HG02970 (cell line): Measurements from ENCODE around the gene SLX9.

ENCODE experiments used
- ATAC-seq: cut with Tn5 transposase; IDR thresholded peaks from one replicate; pipeline ENCODE4 v1.9.1; 2021; ENCODE audit warnings: mild to moderate bottlenecking, moderate library complexity, moderate number of reproducible peaks; ENCODE audit not compliant: unreplicated experiment, low FRiP score

Gene SLX9

DNA sequence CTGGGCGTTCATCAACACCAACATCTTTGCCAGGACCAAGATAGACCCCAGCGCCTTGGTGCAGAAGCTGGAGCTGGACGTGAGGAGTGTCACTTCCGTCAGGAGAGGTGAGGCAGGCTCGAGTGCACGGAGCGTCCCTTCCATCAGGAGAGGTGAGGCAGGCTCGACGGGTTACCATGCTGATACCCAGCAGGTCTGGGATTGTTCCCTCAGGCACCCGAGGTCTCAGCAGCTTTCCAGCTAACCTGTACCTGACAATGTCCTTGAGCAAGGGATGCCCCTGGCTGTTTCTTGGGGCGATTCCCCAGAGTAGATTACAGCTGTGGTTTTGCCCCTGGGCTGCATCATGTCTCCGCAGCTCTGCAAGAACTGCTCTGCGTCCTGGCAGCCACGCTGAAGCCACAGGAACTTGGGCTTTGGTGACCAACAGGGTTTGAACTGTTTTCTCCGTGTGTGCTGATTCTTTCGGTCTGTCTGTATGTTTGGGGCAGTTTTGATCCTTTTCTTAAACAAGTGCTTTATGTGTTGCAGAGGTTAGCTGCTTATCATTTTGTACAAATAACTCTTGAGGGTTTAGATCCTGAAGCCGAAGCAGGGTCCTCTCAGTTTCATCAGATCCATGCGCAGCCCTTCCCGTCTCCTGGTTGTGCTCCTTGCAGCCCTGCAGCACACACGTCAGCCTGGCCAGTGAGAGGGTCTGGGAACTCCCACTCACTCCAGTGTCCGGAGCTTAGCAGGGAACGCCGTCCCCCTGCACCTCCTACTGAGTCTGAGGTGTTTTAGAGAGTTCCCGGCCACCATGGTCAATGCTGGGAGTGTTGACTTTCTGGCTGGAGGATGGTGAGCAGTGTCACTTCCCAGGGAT lies 4.1 kb downstream of the SLX9 start:
- ATAC-seq: no peak

DNA sequence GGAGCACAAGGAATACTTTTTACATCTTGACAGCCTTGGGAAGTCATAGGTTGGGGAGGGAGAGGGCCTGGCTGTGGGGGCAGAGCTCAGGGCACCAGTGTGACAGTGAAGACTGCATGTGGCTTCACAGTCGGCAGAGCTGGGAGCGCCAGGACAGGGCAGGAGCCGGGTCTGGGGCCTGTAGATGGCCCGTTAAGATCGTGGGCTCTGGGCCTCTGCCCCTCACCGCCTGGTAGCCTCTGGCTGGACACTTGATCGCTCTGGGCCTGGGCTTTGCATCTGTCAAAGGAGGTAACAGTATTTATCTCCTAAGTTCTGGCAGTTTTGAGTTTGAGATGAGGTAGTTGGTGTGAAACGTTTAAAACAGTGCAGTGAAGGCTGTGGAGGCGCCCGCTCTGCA lies 4.8 kb downstream of the SLX9 start:
- ATAC-seq: no peak

DNA sequence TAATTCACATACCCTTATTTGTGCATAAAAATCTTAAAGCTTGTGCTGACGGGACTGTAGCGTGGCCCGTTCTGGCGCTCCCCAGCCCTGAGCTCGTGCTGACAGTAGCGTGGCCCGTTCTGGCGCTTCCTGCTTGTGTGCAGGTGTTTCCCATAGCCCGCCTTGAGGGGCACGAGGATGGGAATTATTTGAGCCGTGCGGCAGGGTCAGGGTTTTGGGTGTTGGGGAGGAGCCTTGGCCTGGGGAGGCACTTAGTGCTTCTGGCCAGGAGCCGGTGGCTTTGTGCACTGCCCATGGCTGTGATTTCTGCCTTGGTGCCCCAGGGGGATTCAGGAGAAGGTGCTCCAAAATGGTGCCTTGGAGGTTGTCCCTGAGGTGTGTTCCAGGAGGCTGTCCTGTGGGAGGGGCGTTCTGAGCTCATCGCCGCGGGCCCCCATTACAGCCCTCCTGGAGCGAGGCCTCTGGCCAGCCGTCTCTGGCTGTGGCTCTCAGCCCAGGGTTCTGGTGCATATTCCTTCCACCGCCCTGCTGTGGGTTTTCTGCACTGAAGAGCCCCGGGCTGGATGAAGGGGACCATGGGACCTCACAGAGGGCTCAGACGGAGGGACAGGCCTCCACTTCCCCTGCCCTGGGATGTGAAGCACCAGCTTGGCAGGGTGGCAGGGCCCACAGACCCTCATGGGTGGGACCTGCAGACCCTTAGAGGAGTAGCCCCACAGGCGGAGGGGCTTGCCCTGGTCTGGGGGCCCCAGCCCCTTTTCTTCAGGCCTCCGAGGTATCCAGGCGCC lies 6.6 kb downstream of the SLX9 start:
- no peak for ATAC-seq

DNA sequence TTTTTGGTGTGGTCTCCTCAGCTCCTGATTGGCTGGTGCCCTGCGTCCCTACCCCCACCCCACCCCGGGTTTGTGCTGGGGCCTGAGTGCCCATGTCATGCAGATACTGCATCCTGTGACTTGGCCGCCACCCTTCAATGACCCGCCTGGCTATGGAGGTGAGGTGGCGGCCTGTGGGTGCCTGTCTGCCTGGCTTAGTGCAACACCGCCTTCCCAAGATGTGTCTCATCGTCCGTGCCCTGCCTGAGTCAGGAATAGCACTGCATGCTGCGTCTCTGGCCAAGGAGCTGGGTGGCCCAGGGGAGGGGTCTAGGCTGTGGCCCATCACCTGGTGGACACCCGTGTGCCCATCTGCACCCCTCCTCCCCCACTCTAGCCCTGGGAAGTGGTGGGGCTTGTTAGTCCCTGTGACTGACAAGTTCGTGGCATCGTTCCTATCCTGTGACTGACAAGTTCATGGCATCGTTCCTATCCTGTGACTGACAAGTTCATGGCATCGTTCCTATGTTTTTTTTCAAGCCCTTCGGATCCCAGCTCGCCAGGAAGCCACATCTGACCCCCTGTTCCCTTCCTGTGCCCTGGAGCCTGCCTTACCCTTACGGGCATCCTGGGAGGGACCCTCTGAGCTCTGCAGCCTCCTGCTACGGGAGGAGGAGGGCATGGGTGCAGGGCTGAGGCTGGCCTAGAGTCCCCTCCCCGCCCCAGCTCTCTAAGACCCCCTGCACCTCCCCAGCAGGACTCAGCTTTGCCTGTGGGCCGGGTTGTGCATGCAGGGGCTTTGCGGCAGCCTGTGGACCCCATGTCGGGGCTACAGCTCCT lies 7.5 kb downstream of the SLX9 start:
- no peak for ATAC-seq

DNA sequence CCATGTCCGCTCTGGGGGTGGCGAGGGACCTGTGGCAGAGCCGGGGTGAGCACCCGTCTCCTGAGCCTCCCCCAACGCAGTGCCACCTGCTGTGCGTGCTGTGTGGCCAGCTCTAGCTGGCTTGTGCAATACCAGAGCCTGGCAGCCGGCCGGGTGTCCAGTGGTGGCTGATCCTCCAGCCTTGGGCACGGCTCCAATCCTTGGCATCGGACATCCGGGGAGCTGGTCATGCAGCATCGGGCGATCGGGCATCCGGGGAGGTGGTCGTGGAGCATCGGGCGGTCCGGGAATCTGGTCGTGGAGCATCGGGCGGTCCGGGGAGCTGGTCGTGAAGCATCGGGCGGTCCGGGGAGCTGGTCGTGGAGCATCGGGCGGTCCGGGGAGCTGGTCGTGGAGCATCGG lies 8.1 kb downstream of the SLX9 start:
- no peak for ATAC-seq

DNA sequence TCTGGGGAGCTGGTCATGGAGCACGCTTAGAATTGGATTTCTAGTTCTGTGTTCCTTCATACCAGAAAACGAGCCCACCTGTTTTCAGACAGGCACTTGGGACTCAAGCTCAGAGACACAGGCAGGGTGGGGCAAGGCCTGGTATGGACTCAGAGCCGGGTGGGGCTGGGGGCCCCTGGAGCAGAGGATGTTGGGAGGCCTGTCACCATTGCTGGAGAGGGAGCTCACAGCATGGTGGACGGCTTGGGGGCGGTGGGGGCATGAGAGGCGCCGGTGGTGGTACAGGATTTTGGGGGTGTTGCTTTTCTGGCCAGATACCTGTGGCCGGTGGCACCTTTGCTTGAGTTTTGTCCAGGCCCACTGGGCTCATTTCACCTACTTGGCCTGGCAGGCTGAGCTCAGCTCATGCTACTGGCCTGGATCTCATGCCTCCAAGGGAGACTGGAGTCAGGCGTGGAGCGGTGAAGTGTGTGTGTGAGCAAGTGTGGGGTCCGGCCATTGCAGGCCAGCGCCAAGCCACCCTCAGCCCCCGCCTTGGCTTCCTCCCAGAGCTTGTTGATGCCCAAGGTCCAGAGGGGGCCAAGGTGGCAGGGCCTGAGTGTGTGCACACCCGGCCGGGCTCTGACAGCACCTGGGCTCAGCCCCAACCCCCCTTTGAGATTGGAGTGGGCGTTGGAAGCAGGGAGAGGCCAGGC lies 8.7 kb downstream of the SLX9 start:
- ATAC-seq: no peak

DNA sequence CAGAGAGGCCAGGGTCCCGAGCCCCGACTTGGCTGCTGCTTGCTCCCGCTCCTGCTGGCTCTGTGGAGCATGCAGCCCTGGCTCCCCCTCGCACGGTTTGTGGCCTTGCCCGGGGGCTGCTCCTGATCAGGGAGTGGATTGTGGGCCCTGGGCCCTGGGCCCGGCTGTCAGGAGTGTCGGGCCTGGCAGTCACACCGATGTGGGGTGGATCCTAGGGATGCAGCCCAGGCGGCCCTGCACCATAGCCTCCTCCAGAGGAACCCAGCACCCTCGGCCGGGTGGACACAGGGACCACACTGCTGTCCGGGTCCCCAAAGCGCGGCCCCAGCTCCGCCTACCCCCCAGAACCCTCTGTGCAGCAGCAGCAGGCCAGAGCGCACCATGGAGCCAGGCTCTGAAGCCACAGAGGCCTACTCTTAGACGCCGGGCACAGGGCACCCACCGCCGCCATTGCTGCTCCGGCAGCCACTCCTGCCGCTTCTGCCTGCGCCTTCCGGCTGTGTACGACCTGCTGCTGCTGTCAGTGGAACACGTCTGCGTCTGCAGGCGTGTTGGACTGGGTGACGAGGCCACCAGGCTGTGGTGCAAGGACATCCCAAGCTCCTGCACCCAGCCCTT lies 9.4 kb downstream of the SLX9 start:
- no peak for ATAC-seq

DNA sequence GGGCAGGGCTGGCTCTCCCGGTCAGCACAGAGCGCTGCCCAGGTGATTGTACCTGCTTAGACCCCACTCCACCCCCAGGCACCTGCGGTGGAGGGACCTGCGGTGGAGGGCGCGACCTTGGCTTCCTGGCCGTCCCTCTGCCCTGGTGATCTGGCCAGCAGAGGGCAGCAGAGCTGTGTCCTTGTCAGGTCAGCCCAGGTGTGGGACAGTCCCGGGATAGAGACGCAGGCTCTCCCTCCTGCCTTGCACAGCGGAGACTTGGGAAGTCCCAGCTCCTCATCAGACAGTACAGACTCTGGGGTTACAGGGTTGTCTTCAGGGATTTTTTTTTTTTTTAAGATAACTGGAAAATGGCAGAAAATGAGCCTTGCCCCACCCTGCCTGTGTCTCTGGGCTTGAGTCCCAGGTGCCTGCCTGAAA lies 10.0 kb downstream of the SLX9 start:
- ATAC-seq: no peak

DNA sequence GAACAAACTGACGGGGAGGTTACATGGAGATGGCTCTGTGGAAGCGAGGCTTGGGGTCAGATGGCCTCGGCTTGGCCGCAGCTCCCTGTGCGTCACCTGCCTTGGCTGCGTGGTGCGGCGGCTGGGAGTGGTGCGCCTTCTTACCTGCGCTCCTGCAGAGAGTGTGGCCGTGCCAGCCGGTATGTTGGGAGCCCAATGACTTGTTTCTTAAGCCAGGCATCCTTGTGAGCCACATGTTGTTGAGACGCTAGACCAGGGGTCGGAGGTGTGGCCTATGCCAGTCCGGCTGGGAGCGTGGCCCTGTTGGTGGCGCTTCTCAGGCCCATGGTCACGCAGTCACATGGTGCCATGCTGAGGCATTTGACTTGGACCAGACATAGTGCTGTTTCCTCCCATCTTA lies 10.5 kb downstream of the SLX9 start:
- no peak for ATAC-seq

DNA sequence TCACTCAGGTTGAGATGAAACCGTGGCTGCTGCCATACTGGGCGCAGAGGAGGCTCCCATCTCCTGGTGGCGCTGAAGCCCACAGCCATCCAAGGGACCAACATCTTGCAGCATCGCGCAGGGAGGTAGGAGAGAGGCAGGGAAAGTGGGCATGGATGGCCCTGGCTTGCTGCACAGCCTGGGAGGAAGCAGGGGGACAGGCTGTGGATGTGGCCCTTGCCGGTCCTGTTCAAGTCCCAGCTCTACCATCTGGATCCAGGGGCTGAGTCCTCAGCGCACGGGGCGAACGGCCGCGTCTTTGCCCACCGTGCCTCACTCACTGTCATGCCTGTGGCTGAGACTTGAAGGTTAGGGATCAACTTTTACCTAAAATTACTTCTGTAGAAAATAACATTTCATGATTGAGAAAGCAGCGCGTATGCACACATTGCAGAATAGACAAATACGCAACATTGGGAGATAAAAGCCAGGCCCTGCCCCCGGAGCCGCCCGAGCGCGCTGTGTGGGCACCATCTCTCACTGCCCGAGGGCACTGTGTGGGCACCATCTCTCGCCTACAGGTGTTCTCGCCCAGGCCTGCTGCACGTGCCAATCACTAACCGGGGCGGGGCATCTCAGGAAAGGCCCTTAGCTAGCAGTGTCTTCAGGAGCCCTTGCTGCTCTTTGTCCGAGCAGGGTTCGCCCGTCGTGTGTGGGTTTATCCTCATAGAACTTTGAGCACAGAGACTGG lies 11.5 kb downstream of the SLX9 start:
- ATAC-seq: no peak

DNA sequence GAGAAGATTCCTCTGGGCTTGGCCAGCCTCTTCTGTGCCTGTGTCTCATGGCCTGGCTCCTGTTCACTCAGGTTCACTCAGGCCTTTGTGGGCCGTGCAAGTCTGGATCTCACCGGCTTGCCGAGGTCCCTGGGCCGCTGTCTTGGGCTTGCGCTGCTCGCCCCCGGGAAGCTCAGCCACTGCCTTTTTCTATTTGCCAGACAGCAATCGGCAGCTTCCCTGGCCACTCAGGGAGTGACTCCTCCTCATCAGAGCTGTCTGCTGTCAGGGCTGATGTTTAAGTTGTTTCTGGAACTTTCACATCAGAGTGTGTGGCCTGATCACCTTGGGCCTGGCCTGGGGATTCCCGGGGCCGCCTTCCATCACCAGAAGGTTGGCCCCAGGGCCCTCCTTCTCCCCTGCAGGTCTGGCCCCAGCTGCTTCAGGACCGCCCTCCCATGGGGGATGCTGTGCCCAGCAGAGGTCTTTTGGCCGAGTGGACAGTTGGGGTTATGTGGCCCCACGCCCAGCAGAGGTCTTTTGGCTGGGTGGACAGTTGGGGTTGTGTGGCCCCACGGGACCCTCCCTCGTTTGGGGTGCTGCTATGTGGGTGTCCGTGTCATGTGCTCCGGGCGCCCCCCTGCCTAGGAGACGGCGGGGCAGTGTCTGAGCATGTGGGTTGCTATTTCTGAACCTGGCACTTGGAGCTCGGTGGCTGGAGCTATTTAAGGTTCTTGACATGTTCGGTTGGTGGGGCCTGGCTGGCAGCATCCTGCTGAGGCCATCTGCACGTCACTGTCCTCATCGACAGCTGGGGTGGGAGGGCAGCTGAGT lies 12.5 kb downstream of the SLX9 start:
- no peak for ATAC-seq

DNA sequence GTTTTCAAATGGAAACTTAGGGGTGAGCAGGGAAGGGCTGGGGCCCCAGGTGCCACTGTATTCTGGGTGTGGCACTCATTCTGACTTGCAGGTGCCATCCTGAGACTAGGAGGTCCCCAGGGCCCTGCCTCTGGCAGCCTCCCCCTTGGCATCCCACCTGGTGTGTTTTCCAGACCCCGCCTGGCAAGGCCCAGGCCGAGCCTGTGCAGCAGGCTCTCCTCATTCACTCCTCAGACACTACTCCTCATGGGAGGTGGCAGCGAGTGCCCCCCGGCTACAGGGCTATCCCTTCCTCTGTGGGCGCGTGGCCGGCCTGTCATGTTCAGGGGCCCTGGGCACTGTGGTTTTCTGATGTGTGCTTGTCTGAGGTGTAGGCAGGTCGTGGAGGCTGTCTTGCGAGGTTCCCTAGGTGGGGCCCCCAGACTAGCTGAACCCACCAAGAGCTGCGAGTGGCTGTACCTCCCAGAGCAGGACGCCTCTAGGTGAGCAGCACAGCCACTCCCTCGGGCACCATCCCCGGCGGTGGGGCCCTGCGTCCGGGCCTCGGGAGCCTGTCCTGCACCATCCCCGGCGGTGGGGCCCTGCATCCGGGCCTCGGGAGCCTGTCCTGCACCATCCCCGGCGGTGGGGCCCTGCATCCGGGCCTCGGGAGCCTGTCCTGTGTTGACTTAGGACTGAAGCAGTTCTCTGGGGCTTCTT lies 13.2 kb downstream of the SLX9 start:
- ATAC-seq: no peak

DNA sequence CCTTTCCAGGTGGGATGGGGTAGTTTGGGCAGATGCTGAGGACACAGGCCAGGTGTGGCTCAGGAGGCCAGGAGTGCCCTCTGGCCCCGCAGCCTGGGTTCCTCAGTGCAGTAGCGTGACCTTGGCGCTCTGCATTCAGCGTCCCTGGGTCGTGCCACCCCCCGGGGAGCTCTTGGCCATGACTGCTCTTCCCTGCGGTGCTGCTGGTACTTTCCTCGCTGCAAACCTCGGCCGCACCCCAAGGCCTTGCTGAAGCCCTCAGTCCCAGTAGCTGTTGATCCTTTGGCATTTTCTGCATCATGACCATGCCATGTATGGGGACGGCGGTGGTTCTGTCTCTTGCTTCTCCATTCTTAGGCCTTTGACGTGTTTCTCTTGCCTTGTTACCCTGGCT lies 13.8 kb downstream of the SLX9 start:
- ATAC-seq: no peak

DNA sequence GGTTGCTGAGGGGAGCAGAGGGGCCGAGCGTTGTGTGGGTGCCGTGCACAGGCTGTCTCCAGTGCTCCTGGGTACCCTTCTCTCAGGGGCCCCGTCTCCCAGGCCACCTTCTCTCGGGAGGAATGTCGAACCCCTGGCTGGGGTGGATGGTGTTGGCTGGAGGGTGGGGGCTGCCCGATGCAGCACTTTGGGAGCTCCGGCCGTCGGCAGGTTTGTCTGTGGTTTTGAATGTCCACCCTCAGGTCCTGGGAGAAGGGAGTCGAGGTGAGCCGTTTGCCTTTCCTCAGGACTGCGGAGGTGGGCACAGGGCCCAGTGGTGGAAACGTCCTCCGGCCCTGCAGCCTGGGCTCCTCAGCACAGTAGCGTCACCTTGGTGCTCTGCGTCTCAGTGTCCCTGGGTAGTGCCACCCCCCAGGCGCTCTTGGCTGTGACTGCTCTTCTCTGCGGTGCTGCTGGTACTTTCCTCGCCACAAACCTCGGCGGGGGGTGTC lies 14.5 kb downstream of the SLX9 start:
- no peak for ATAC-seq

DNA sequence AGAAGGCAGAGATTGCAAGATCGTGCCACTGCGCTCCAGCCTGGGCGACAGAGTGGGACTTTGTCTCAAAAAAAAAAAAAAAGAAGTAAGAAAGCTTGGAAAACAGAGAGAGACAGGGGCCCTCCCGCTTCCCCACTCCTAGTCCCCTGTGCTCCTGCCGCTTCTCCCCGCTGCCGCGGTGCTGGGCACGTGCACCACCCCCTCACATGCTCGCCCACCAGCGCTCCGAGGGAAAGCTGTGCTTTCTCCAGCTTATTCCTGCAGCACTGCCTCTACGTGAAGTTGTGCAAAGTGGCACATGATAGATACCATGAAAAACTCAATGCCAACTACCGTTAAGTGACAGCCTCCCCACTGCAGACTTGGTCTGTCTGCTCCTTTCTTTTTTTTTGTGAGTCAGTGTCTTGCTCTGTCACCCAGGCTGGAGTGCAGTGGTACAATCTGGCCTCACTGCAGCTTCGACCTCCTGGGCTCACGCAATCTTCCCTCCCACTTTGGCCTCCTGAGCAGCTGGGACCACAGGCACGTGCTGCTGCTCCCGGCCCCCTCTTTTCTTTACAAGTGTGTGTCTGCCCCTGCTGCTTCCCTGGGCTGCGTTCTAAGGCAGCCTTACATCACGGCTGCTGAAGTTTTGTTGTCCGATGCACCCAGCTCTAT lies 15.4 kb downstream of the SLX9 start:
- no peak for ATAC-seq

DNA sequence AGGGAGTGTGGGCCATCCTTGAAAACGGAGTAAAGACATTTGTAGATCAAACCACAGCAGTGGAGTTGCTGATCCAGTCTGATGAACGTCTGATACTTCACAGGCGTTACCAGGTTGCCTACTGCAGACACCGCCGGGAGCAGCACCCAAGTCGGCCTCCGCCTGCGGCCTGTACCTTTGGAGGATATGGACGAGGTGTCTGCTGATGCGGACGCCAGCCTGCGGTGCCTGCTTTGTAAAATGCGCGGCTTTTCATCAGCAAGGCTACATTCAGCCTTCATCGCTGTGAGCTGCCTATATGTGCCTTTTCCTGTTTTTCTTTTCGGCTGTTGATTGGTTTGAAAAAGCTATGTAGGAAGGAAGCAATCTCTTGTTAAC lies 16.0 kb downstream of the SLX9 start:
- no peak for ATAC-seq

DNA sequence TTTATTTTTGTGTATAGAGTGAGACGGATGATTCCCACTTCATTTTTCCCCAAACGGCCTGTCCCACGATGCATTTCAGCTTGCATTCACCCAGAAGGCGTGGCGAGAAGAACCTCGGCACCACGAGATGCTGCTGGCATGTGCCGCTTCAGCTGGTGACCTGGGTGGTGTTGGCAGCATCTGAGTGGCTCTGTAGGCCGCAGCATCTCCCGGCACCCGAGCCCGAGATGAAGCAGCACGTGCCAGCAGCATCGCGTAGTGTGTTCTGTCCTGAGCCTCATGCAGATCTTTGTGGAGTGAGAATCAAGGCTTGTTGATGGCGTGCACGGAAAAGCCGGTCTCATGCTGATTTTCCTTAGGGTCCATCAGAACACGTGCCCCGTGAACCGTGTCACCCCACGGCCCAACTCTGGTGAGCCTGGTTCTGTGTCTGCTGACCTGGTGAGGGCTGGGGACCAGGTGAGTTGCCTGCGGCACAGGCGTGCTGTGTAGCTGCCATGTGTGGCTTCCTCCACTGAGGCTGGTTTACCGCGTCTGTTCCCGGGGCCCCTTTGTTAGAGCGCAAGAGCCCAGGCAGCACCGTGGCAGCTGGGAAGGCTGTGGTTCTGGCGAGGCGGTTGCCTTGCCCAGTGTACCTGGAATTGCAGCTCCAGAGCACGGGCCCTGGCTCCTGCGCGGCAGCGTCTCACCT lies 16.7 kb downstream of the SLX9 start:
- ATAC-seq: no peak
